NCI-H2196 treated with DMSO at 0.1 percent for 48 hours (cell line): ENCODE measurements around the gene CPE.
"Not testable (repeated sequence)": the region's sequence is repeated elsewhere in the genome, so short reads cannot be mapped to it uniquely, and the experiment has no call there.

Experiments
- DNase-seq: peaks from one replicate; lab custom pipeline; 2025; ENCODE audit not compliant: unreplicated experiment; lab: John Stamatoyannopoulos, UW

The CPE gene

GRCh38 chr4:165378745-165379677, at the start of gene CPE:
CPE (plus strand) TSS chr4:165379008; CDS start chr4:165379222, 214 bp downstream.
- DNase-seq: peak; percentile 29

GRCh38 chr4:165330071-165330470, 48.7 kb upstream of the CPE start:
- no peak for DNase-seq

GRCh38 chr4:165330666-165331065, 48.1 kb upstream of the CPE start:
- no peak for DNase-seq

- no peak for DNase-seq
Measured at GRCh38 chr4:165331359-165331758, 47.4 kb upstream of the CPE start.

GRCh38 chr4:165331823-165332222, 47.0 kb upstream of the CPE start:
- no peak for DNase-seq

GRCh38 chr4:165332502-165332901, 46.3 kb upstream of the CPE start:
- no peak for DNase-seq

- no peak for DNase-seq
Measured at GRCh38 chr4:165335163-165335703, 43.6 kb upstream of the CPE start.

GRCh38 chr4:165336743-165337142, 42.1 kb upstream of the CPE start:
- no peak for DNase-seq

GRCh38 chr4:165342340-165342739, 36.5 kb upstream of the CPE start:
- DNase-seq: not testable (repeated sequence)

GRCh38 chr4:165343353-165344191, 35.2 kb upstream of the CPE start:
- DNase-seq: peak; percentile 2

GRCh38 chr4:165345666-165346417, 33.0 kb upstream of the CPE start:
- no peak for DNase-seq

- no peak for DNase-seq
Measured at GRCh38 chr4:165347647-165348569, 30.9 kb upstream of the CPE start.

- DNase-seq: no peak
Measured at GRCh38 chr4:165351359-165352130, 27.3 kb upstream of the CPE start.

- DNase-seq: no peak
Measured at GRCh38 chr4:165355900-165356300, 22.9 kb upstream of the CPE start.

- DNase-seq: no peak
Measured at GRCh38 chr4:165359506-165359905, 19.3 kb upstream of the CPE start.

- DNase-seq: no peak
Measured at GRCh38 chr4:165360041-165360695, 18.6 kb upstream of the CPE start.

GRCh38 chr4:165360985-165361670, 17.7 kb upstream of the CPE start:
- DNase-seq: no peak

- DNase-seq: no peak
Measured at GRCh38 chr4:165361810-165362209, 17.0 kb upstream of the CPE start.
